ENCODE measurements around the gene DPYD.

The DPYD gene

GRCh38 chr1:97812076-97812475 lies 108.8 kb downstream of the DPYD start:
- no peak overlapping the region for H2AFZ ChIP-seq (ENCODE audit: low read depth)
- no peak for TF ChIP-seq CTCF (conservative IDR thresholded peaks at IDR 0.05; ENCODE audit: low read depth, low read length)
- H3K79me2 ChIP-seq (ENCODE audit: insufficient read depth, low read depth): no peaks in the 10 kb centered on the region; the same call in 1 of the 2 replicates
- no peak overlapping the region for H3K4me3 ChIP-seq (IDR thresholded peaks at IDR 0.05; ENCODE audit: insufficient read depth, low read depth, low read length)
- H3K36me3 ChIP-seq (ENCODE audit: insufficient read depth): no peaks in the 10 kb centered on the region
- no peaks in the 10 kb centered on the region for H3K27me3 ChIP-seq (ENCODE audit: insufficient read depth, low read depth)
- no peaks in the 10 kb centered on the region for H4K20me1 ChIP-seq (ENCODE audit: insufficient read depth)
- H3K4me2 ChIP-seq: no peak overlapping the region
- no peaks in the 10 kb centered on the region for H3K4me1 ChIP-seq (ENCODE audit: low read depth, poor library complexity, severe bottlenecking)
- no peak overlapping the region for H3K9ac ChIP-seq
- no peak overlapping the region for H3K27ac ChIP-seq

- H3K4me2 ChIP-seq: no peak overlapping the region
Observed at GRCh38 chr1:97806996-97807520, 113.8 kb downstream of the DPYD start.

GRCh38 chr1:97806326-97806725 lies 114.5 kb downstream of the DPYD start:
- Histone ChIP-seq H3K9ac (no peak overlapping the region), H4K20me1 (ENCODE audit: insufficient read depth) (no peaks in the 10 kb centered on the region), H3K4me1 (ENCODE audit: low read depth, poor library complexity, severe bottlenecking) (no peaks in the 10 kb centered on the region), H3K4me3 (IDR thresholded peaks at IDR 0.05; ENCODE audit: insufficient read depth, low read depth, low read length) (no peak overlapping the region), H2AFZ (ENCODE audit: low read depth) (no peak overlapping the region), H3K79me2 (ENCODE audit: insufficient read depth, low read depth) (no peaks in the 10 kb centered on the region; the same call in 1 of the 2 replicates), H3K27ac (no peak overlapping the region), H3K36me3 (ENCODE audit: insufficient read depth) (no peaks in the 10 kb centered on the region), H3K4me2 (no peak overlapping the region), H3K27me3 (ENCODE audit: insufficient read depth, low read depth) (no peaks in the 10 kb centered on the region)
- TF ChIP-seq CTCF (conservative IDR thresholded peaks at IDR 0.05; ENCODE audit: low read depth, low read length): no peak

More at GRCh38 chr1:97806996-97807520, 113.8 kb downstream of the DPYD start:
- Histone ChIP-seq H3K4me3 (IDR thresholded peaks at IDR 0.05; ENCODE audit: insufficient read depth, low read depth, low read length) (no peak overlapping the region), H3K4me1 (ENCODE audit: low read depth, poor library complexity, severe bottlenecking) (no peaks in the 10 kb centered on the region), H2AFZ (ENCODE audit: low read depth) (no peak overlapping the region), H3K36me3 (ENCODE audit: insufficient read depth) (no peaks in the 10 kb centered on the region), H4K20me1 (ENCODE audit: insufficient read depth) (no peaks in the 10 kb centered on the region), H3K9ac (no peak overlapping the region), H3K79me2 (ENCODE audit: insufficient read depth, low read depth) (no peaks in the 10 kb centered on the region; the same call in 1 of the 2 replicates), H3K27me3 (ENCODE audit: insufficient read depth, low read depth) (no peaks in the 10 kb centered on the region), H3K27ac (no peak overlapping the region)
- TF ChIP-seq CTCF (conservative IDR thresholded peaks at IDR 0.05; ENCODE audit: low read depth, low read length): no peak

GRCh38 chr1:97805093-97805492 lies 115.7 kb downstream of the DPYD start:
- no peak overlapping the region for H3K4me2 ChIP-seq
- H3K4me3 ChIP-seq (IDR thresholded peaks at IDR 0.05; ENCODE audit: insufficient read depth, low read depth, low read length): no peak overlapping the region
- H4K20me1 ChIP-seq (ENCODE audit: insufficient read depth): no peaks in the 10 kb centered on the region
- H3K27me3 ChIP-seq (ENCODE audit: insufficient read depth, low read depth): no peaks in the 10 kb centered on the region
- no peak for TF ChIP-seq CTCF (conservative IDR thresholded peaks at IDR 0.05; ENCODE audit: low read depth, low read length)
- H3K9ac ChIP-seq: no peak overlapping the region
- no peaks in the 10 kb centered on the region for H3K4me1 ChIP-seq (ENCODE audit: low read depth, poor library complexity, severe bottlenecking)
- H3K27ac ChIP-seq: no peak overlapping the region
- no peaks in the 10 kb centered on the region; the same call in 1 of the 2 replicates for H3K79me2 ChIP-seq (ENCODE audit: insufficient read depth, low read depth)
- H3K36me3 ChIP-seq (ENCODE audit: insufficient read depth): no peaks in the 10 kb centered on the region
- no peak overlapping the region for H2AFZ ChIP-seq (ENCODE audit: low read depth)
